T-helper 1 cell treated with Interleukin-12 subunit alpha and Interleukin-12 subunit beta and Interleukin-4 antibody, amounts not matched to agents 30 μg/mL and 1 μg/mL, for 36 hours (primary cell): ENCODE data around the gene FIZ1.

Source experiments
- H3K27ac Mint-ChIP-seq: one replicate; pipeline ENCODE4 v1.8.0; 2021; ENCODE audit warnings: mild to moderate bottlenecking, mixed read lengths
- H3K27me3 Mint-ChIP-seq: one replicate; pipeline ENCODE4 v1.8.0; 2021; ENCODE audit warnings: low read depth, mixed read lengths
- H3K36me3 Mint-ChIP-seq: one replicate; pipeline ENCODE4 v1.8.0; 2021; ENCODE audit warnings: low read depth, mixed read lengths
- H3K4me1 Mint-ChIP-seq: one replicate; pipeline ENCODE4 v1.8.0; 2021; ENCODE audit warnings: low read depth, mixed read lengths
- H3K4me3 Mint-ChIP-seq: one replicate; pipeline ENCODE4 v1.8.0; 2021; ENCODE audit warnings: mild to moderate bottlenecking, moderate library complexity, mixed read lengths
- H3K9me3 Mint-ChIP-seq: one replicate; pipeline ENCODE4 v1.8.0; 2021; ENCODE audit warnings: mixed read lengths

The FIZ1 gene, protein sequence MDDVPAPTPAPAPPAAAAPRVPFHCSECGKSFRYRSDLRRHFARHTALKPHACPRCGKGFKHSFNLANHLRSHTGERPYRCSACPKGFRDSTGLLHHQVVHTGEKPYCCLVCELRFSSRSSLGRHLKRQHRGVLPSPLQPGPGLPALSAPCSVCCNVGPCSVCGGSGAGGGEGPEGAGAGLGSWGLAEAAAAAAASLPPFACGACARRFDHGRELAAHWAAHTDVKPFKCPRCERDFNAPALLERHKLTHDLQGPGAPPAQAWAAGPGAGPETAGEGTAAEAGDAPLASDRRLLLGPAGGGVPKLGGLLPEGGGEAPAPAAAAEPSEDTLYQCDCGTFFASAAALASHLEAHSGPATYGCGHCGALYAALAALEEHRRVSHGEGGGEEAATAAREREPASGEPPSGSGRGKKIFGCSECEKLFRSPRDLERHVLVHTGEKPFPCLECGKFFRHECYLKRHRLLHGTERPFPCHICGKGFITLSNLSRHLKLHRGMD

DNA sequence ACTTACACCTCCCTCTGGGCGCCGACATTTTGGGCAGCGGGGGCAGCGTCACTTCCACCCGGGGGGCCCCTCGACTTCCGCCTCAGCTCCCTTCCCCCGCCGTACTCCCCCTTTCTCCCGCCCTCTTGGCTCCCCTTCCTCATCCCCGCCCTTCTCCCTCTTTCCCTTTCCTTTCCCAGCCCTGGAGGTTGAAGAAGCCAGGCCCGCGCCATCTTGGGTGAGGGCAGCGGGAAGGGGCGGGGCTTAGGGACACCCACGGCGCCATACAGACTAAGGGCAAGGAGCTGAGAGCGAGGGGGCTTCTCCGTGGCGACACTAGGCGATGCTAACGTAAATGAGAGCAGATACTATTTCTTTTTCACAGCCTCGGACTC is at the start of gene FIZ1:
Gene FIZ1 (minus strand): TSS at position 50 of the 374 bp plus-strand sequence. CDS start 1,652 bp downstream, outside the sequence.
- peaks cover 16% of the 10 kb centered on the region for H3K4me1 Mint-ChIP-seq
- peak within 1 kb of the TSS; percentile 92 for H3K4me3 Mint-ChIP-seq
- peak within 1 kb of the TSS; percentile 97 for H3K27ac Mint-ChIP-seq
- H3K27me3 Mint-ChIP-seq = no peaks in the 10 kb centered on the region
- no peaks in the 10 kb centered on the region for H3K9me3 Mint-ChIP-seq
- H3K36me3 Mint-ChIP-seq = peaks cover 26% of the 10 kb centered on the region

DNA sequence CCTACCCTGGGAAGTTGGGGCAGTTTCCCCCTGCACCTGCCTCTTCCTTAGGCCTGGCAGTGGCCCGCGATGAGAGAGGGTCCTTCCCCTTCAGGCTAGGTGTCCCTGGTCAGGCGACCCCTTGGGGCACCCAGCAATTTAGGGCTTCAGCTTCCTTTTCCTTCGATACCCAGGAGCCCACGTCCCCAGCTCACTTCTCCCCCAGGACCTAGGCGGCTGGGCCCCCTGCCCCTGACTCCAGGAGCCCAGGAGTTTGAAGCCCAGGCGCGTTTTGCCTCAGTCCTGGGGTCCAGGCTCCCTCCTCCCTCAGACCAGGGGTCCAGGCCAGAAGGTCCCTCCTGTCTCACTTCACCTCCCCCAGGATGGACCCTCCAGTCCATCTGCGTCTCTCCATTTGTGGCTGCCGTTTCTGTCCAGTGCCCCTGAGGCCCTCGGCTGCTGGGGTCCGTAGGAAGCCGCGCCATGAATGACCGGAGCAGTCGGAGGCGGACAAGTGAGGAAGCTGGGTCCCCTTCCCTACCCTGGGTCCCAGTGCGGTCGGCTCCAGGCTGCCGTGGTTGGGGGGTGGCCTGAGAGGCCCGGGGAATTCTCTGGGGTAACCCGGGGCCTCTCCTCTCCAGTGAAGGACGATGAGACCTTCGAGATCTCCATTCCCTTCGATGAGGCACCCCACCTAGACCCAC is 49.4 kb upstream of the FIZ1 start:
- H3K4me3 Mint-ChIP-seq = peak overlapping the region; percentile 76
- peaks cover 17% of the 10 kb centered on the region for H3K36me3 Mint-ChIP-seq
- H3K27me3 Mint-ChIP-seq = no peaks in the 10 kb centered on the region
- peak overlapping the region; percentile 62 for H3K27ac Mint-ChIP-seq
- H3K9me3 Mint-ChIP-seq = no peaks in the 10 kb centered on the region
- peaks cover 18% of the 10 kb centered on the region for H3K4me1 Mint-ChIP-seq

DNA sequence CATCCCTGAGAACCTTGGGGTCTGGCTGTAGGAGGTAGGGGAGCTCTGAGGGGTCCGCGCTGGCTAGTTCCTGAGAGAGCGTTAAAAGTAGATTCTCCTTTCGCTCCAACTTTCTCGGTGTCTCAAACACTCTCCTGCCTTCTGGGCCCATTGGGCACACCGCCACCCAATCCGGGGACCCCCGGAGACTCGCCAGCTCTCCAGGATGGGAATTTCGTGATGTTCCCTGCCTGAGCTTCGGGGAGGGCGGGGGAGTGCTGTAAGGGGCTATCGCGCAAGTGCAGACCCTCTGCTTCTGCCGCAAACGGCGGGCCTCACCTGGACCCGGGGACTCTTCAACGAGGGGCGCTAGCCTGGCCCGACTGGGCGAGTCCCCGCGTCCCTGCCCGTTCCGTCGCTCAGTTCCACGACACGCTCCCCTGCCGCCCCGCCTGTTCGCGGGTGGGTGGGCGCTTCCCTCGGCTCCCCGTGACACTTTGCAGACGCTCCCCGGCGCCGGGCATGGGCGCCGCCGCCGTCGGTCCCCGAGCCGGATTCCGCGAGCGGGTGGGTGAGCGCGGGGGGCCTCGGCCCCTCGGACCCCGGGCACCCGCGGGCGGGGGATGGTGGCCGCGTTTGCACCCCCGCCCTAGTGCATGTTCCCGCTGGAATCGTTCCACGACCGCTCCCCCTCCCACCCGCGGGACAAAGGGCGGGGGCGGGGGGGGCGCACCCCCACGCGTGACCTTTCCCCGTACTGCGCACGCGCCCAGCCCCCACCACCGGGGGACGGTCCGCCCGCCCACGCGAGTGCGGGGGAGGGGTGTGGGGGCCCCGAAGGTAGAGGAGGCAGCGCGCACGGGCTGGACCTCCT is 48.6 kb upstream of the FIZ1 start, which contains the start of gene CCDC106:
Gene CCDC106 (plus strand): TSS at position 481 of the 853 bp plus-strand sequence. CDS start 835 bp downstream, outside the sequence.
- Mint-ChIP-seq H3K4me1 (peaks cover 23% of the 10 kb centered on the region), H3K4me3 (peak within 1 kb of the TSS; percentile 79), H3K36me3 (peaks cover 17% of the 10 kb centered on the region), H3K27ac (peak within 1 kb of the TSS; percentile 65), H3K9me3 (no peaks in the 10 kb centered on the region), H3K27me3 (no peaks in the 10 kb centered on the region)

DNA sequence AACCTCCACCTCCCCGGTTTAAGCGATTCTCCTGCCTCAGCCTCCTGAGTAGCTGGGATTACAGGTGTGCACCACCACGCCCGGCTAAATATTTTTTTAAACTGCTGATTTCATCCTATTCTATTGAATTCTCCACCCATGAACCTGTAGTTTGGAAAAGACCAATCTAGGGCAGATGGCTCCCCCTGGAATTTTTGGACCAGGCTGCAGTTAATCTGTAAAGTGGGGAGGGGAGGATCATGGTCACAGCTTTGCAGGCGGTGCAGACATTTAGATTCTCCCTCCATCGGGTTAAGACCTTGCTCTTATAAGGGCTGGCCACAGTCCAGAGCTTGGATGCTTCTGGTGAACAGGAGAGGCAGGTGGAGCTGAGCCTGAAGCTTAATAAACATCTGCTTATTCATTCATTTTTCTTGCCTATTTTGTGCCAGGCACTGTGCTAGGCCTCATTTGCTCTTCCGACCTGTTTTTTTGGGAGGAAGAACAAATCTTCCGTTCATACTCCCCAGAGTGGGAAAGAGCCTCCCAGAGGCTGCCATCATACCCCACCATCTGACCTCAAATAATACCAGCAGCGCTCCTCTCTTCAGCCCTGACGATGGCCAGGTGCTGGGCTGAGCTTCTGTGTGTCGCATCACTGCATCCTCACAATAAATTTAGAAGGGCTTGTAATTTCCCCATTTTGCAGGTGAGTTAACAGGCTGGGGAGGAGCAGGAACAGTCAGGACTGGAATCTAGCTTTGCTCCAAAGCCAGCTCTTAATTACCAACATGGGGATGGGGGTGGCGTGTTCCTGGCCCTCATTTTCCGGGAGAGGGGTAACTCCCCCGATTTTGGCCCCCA is 47.8 kb upstream of the FIZ1 start:
- Mint-ChIP-seq H3K4me1 (peaks cover 26% of the 10 kb centered on the region), H3K27ac (peak overlapping the region; percentile 31), H3K9me3 (no peaks in the 10 kb centered on the region), H3K4me3 (peak overlapping the region; percentile 79), H3K36me3 (peaks cover 16% of the 10 kb centered on the region), H3K27me3 (no peaks in the 10 kb centered on the region)

DNA sequence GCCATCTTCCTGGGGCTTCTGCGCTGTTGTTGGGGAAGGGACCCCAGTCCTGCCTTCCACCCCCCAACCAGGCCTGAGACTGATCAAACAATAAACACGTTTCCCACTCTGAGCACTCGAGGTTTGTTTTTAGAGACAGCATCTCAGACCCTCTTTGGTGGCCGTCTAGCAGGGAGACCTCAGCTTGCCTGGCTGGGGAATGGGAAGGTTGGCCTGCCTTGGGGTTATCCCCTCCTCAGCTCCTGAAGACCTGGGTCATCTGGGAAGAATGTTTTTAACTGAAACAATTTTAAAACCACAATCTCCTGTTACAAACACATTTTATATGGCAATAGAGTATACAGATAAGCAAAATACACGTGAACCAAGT is 46.2 kb upstream of the FIZ1 start:
- no peaks in the 10 kb centered on the region for H3K27me3 Mint-ChIP-seq
- H3K4me1 Mint-ChIP-seq = peaks cover 31% of the 10 kb centered on the region
- no peaks in the 10 kb centered on the region for H3K9me3 Mint-ChIP-seq
- H3K4me3 Mint-ChIP-seq = peak overlapping the region; percentile 40
- peaks cover 12% of the 10 kb centered on the region for H3K36me3 Mint-ChIP-seq
- peak overlapping the region; percentile 36 for H3K27ac Mint-ChIP-seq

DNA sequence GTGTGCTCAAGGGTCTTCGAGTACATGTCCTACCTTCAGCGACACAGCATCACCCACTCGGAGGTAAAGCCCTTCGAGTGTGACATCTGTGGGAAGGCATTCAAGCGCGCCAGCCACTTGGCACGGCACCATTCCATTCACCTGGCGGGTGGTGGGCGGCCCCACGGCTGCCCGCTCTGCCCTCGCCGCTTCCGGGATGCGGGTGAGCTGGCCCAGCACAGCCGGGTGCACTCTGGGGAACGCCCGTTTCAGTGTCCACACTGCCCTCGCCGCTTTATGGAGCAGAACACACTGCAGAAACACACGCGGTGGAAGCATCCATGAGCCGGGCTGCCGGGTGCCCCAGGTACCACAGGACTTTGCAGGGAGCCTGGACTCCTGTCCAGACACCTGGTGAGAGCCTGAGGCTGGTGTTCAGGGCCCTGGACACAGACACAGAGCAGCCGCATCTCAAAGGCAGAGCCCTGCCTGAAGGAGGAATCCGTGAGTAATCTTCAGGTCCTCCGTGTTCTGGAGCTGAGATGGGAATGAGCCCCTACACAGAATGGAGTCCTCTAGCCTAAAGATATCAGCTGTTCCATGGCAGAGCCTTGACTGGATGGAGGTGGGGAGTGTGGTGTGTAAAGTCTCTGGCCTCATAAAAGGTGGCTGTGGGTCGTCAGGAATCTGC is 45.7 kb upstream of the FIZ1 start:
- H3K27me3 Mint-ChIP-seq = no peaks in the 10 kb centered on the region
- H3K36me3 Mint-ChIP-seq = peaks cover 12% of the 10 kb centered on the region
- peak overlapping the region; percentile 96 for H3K4me3 Mint-ChIP-seq
- H3K27ac Mint-ChIP-seq = no peak overlapping the region
- H3K4me1 Mint-ChIP-seq = peaks cover 35% of the 10 kb centered on the region
- H3K9me3 Mint-ChIP-seq = no peaks in the 10 kb centered on the region

DNA sequence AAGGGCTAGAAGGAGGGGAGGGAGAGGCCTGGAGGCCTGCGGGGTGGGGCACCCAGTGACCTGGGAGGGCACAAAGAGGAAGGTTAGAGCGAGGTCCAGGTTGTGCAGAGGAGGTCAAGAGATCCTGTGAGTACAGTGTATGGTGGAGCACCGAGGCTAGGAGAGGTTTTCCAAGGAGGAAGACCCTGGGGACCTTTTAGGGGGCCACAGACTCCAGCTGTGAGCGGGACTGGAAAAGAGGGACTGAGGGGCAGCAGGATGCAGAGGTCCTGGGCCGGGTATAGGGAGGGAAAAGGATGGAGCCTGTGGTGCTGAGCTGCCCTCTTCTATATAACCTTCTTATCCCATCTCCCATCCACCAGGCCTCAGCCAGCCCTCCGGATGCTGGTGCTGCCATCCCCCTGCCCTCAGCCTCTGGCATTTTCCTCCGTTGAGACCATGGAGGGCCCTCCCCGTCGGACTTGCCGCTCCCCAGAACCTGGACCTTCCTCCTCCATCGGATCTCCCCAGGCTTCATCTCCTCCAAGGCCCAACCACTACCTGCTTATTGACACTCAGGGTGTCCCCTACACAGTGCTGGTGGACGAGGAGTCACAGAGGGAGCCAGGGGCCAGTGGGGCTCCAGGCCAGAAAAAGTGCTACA is 45.0 kb upstream of the FIZ1 start:
- Mint-ChIP-seq H3K27me3 (no peaks in the 10 kb centered on the region), H3K4me3 (peak overlapping the region; percentile 96), H3K27ac (peak overlapping the region; percentile 93), H3K4me1 (peaks cover 31% of the 10 kb centered on the region), H3K9me3 (no peaks in the 10 kb centered on the region), H3K36me3 (peaks cover 9% of the 10 kb centered on the region)

DNA sequence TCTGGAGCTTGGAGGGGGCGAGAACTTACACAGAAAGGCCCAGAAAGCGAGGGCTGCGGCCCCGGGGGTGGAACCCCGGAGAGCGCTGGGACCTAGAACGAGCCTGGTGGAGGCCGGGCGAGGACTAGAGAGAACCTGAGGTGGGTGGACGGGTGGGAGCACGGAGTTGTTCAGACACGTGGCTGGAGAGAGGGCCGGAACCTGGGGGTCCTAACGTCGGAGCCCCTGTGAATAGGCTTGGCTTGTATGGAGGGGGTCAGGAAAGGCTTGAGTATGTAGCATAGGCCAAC is 44.5 kb upstream of the FIZ1 start:
- H3K9me3 Mint-ChIP-seq = no peaks in the 10 kb centered on the region
- peaks cover 36% of the 10 kb centered on the region for H3K4me1 Mint-ChIP-seq
- no peaks in the 10 kb centered on the region for H3K27me3 Mint-ChIP-seq
- peak overlapping the region; percentile 93 for H3K27ac Mint-ChIP-seq
- peak overlapping the region; percentile 96 for H3K4me3 Mint-ChIP-seq
- peaks cover 12% of the 10 kb centered on the region for H3K36me3 Mint-ChIP-seq

DNA sequence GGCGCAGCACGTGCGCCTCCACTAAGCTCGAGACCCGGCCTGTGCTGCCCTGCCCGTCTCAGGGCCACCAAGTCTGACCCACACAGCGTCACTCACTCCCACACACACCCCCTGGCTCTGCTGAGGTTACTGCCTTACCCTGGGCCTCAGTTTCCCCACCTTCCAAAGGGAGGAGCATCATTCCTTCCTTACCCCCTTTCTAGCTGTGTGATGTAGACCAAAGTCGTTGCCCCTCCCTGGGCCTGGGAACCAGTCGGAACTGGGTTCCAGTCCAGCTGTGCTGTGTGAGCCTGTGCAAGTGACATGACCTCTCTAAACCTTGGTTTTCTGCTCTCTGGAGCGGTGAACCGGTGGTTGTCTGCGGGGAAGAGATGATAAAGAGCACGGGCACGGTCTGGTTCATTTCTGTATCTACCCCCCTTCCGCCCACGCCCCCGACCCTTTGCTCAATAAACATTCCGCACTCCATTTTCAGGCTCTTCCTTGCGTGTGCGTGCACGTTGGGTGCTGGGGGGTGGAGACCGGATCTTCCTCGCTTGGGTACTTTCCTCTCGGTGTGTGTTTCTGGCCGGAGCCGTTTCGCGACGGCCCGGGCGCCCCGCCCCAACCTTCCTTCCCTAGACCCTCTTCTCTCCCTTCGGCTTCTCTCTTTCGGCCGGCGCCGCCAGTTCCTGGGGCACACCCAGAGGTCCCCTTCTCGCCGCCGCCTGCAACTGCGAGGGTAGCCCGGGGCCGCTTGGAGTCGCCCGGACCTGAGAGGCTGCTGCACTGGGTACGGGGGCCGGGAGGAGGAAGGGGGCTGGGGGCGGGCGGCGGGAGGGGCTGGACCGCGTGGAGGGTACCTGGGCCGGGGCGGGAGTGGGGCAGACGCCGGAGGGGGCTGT is 43.9 kb upstream of the FIZ1 start, which contains the start of gene ZNF581:
Gene ZNF581 (plus strand): TSS at position 647 of the 884 bp plus-strand sequence. CDS start 923 bp downstream, outside the sequence.
- Mint-ChIP-seq H3K27me3 (no peaks in the 10 kb centered on the region), H3K4me3 (peak within 1 kb of the TSS; percentile 96), H3K36me3 (peaks cover 12% of the 10 kb centered on the region), H3K27ac (peak within 1 kb of the TSS; percentile 97), H3K4me1 (peaks cover 36% of the 10 kb centered on the region), H3K9me3 (no peaks in the 10 kb centered on the region)

DNA sequence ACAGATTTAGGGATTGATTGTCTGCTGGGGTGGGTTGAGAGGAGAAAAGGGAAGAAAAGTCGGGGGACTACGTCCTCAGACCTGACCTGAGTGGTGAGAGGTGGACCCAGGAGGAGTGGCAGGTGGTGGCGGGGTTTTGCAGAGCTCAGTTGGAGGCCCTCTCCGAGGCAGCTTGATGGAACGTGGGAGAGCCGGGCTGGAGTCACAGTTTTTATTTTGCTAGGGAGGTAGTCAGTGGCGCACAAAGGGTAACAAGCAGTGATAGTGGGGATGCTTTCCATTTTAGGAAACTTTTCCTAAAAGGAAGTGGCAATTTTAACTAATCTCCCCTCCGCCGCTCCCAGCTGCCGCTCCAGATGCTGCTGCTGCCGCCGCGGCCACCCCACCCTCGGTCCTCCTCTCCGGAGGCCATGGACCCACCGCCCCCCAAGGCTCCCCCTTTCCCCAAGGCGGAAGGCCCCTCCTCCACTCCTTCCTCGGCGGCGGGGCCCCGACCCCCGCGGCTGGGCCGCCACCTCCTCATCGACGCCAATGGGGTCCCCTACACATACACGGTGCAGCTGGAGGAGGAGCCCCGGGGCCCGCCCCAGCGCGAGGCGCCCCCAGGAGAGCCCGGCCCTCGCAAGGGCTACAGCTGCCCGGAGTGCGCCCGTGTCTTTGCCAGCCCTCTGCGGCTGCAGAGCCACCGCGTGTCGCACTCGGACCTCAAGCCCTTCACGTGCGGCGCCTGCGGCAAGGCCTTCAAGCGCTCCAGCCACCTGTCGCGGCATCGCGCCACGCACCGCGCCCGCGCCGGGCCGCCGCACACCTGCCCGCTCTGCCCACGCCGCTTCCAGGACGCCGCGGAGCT is 43.1 kb upstream of the FIZ1 start:
- H3K4me1 Mint-ChIP-seq = peaks cover 38% of the 10 kb centered on the region
- peaks cover 13% of the 10 kb centered on the region for H3K36me3 Mint-ChIP-seq
- no peaks in the 10 kb centered on the region for H3K9me3 Mint-ChIP-seq
- H3K4me3 Mint-ChIP-seq = peak overlapping the region; percentile 96
- H3K27me3 Mint-ChIP-seq = no peaks in the 10 kb centered on the region
- H3K27ac Mint-ChIP-seq = peak overlapping the region; percentile 97

DNA sequence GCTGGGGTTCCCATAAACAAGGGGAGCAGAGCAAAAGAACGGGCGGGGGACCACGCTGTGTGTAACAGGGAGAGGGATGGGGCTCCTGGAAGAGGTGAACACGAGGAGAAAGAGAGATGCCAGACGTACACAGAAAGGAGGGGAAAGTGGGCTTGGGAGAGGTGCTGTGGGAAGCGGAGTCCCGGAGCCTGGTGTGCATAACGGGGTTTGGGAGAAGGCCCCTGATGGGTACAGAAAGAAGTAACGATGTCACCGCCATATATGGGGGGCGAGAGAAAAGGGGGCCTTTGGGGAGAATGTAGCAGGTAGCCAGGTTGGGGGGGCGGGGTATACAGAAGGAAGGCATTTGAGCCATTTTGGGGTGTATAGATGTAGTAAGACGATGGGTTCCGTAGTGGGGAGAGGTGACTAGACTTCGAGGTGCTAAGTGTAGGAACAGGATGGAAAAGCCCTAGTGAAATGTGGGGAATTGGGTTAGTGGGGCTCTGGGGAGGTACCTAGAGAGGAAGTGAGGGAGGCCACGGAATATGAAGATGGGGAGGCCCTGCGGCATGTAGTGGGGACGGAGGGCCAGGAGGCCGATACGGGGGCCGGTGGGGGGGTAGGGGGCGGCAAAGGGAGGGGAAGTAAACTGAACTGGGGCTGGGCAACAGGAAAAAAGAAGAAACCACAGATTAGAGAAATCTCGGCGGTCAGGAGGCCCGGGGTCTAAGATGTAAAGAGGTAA is 42.3 kb upstream of the FIZ1 start:
- peaks cover 11% of the 10 kb centered on the region for H3K36me3 Mint-ChIP-seq
- H3K27me3 Mint-ChIP-seq = no peaks in the 10 kb centered on the region
- H3K4me3 Mint-ChIP-seq = peak overlapping the region; percentile 94
- no peaks in the 10 kb centered on the region for H3K9me3 Mint-ChIP-seq
- H3K4me1 Mint-ChIP-seq = peaks cover 38% of the 10 kb centered on the region
- peak overlapping the region; percentile 95 for H3K27ac Mint-ChIP-seq
